HepG2 (cell line): Measurements from ENCODE around the gene EIF4EBP3. TPM values are rescaled to one million over a fixed set of nuclear protein-coding genes. Genes with fewer than 3 reads are reported as not detected.

Experiments used
- CBFB ChIP-seq: sonication (generic); formaldehyde crosslinking; IDR thresholded peaks from 2 replicates; pipeline ENCODE4 v1.4.0; 2020; ENCODE audit warnings: missing genetic modification reagents
- CCDC6 ChIP-seq: sonication (generic); formaldehyde crosslinking; IDR thresholded peaks from 2 replicates; pipeline ENCODE4 v1.8.1; 2022; ENCODE audit warnings: mild to moderate bottlenecking, missing genetic modification reagents, moderate library complexity
- CEBPB ChIP-seq: IDR thresholded peaks from 2 replicates; pipeline ENCODE4 v1.6.1; 2011; ENCODE audit warnings: low read depth, low read length, improper control_type of control experiment, borderline replicate concordance
- FOXJ3 ChIP-seq: sonication (generic); formaldehyde crosslinking; IDR thresholded peaks from 2 replicates; pipeline ENCODE4 v1.4.0; 2020; ENCODE audit warnings: missing genetic modification reagents, mild to moderate bottlenecking, borderline replicate concordance
- FOXP1 ChIP-seq, 2 experiments: fragments of 450-650 bp in 1 of 2; IDR thresholded peaks; 2 replicates each; pipeline ENCODE4 v1.6.1; 2017 to 2018; ENCODE audit warnings: antibody characterized with exemption in 1 of 2
- U2AF1 ChIP-seq: fragments of 200-400 bp; formaldehyde crosslinking; optimal IDR thresholded peaks from 2 replicates; pipeline ENCODE3; 2017; ENCODE audit warnings: mild to moderate bottlenecking, low read depth, low read length
- ZNF33B ChIP-seq: sonication (generic); formaldehyde crosslinking; IDR thresholded peaks from 2 replicates; pipeline ENCODE4 v1.5.1; 2020; ENCODE audit warnings: mild to moderate bottlenecking, missing genetic modification reagents
- ZSCAN21 ChIP-seq: sonication (generic); formaldehyde crosslinking; IDR thresholded peaks from 2 replicates; pipeline ENCODE4 v1.8.0; 2022; ENCODE audit warnings: mild to moderate bottlenecking, missing genetic modification reagents, moderate library complexity, borderline replicate concordance
- polyA plus RNA-seq, 8 experiments: library from polyadenylated mRNA; depleted of rRNA in 3 of 8; stranded (reverse) in 7 of 8; unstranded in 1 of 8; fragments of >200 nt; fragmentation: Illumina TruSeq in 4 of 8; extraction: Trizol in 4 of 8; gene quantifications; 2 replicates each; pipeline versions ENCODE4 v1.2.1 to v1.2.3, GENCODE V29; 2011 to 2016; ENCODE audit warnings: low read depth in 4 of 8, missing spikeins in 1 of 8, mixed read lengths in 1 of 8; ENCODE audit not compliant: insufficient read depth in 1 of 8
- total RNA-seq, 5 experiments: library from RNA; depleted of rRNA; stranded (reverse); fragments of >200 nt; fragmentation: Illumina TruSeq; extraction: Trizol; gene quantifications; 2 replicates each; pipeline ENCODE4 v1.2.3, GENCODE V29; 2016; ENCODE audit warnings: low read depth in 1 of 5
- TF ChIP-seq, protein P1 (sequence below): sonication (generic); formaldehyde crosslinking; IDR thresholded peaks from 2 replicates; pipeline ENCODE4 v1.9.0; 2021; ENCODE audit warnings: mild to moderate bottlenecking, missing genetic modification reagents
- TF ChIP-seq, protein P2 (sequence below): sonication (generic); formaldehyde crosslinking; IDR thresholded peaks from 2 replicates; pipeline ENCODE4 v1.4.0; 2020; ENCODE audit warnings: missing genetic modification reagents
- TF ChIP-seq, protein P3 (sequence below), 2 experiments: sonication (generic) in 1 of 2; formaldehyde crosslinking in 1 of 2; IDR thresholded peaks; 2 replicates each; pipeline versions ENCODE4 v1.5.1 to v1.6.1; 2011 to 2020; ENCODE audit warnings: borderline replicate concordance in 1 of 2, low read depth in 1 of 2, low read length in 1 of 2, mild to moderate bottlenecking in 1 of 2, missing genetic modification reagents in 1 of 2, moderate library complexity in 1 of 2
- TF ChIP-seq, protein P4 (sequence below): sonication (generic); formaldehyde crosslinking; IDR thresholded peaks from 2 replicates; pipeline ENCODE4 v1.4.0; 2020; ENCODE audit warnings: low read depth, mild to moderate bottlenecking, missing genetic modification reagents

Gene EIF4EBP3
- total and polyA plus RNA-seq, 2 of the 13 experiments (the other 11 are each of a cell fraction or from before 2014, with no cell fraction given), result 0.61 to 1.7 TPM

DNA sequence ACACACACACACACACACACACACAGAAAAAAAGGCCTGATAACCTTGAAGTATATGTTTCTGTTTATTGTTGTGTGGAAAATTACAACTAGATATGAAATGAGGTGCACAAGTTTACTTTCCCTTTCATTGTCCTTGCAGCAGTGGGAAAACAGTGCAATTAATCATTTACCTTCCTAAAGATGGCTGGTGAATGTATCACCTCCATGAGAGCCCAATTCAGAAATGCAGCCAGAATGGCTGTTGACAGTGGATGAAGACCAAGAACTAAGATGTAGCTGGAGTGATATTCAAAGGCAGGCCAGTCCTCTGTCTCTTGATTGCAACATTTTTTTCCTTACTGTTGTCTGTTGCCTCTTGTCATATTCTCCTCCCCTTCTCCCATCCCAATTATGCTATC lies 49.6 kb upstream of the EIF4EBP3 start (continued):
- TF ChIP-seq, protein P1, sequence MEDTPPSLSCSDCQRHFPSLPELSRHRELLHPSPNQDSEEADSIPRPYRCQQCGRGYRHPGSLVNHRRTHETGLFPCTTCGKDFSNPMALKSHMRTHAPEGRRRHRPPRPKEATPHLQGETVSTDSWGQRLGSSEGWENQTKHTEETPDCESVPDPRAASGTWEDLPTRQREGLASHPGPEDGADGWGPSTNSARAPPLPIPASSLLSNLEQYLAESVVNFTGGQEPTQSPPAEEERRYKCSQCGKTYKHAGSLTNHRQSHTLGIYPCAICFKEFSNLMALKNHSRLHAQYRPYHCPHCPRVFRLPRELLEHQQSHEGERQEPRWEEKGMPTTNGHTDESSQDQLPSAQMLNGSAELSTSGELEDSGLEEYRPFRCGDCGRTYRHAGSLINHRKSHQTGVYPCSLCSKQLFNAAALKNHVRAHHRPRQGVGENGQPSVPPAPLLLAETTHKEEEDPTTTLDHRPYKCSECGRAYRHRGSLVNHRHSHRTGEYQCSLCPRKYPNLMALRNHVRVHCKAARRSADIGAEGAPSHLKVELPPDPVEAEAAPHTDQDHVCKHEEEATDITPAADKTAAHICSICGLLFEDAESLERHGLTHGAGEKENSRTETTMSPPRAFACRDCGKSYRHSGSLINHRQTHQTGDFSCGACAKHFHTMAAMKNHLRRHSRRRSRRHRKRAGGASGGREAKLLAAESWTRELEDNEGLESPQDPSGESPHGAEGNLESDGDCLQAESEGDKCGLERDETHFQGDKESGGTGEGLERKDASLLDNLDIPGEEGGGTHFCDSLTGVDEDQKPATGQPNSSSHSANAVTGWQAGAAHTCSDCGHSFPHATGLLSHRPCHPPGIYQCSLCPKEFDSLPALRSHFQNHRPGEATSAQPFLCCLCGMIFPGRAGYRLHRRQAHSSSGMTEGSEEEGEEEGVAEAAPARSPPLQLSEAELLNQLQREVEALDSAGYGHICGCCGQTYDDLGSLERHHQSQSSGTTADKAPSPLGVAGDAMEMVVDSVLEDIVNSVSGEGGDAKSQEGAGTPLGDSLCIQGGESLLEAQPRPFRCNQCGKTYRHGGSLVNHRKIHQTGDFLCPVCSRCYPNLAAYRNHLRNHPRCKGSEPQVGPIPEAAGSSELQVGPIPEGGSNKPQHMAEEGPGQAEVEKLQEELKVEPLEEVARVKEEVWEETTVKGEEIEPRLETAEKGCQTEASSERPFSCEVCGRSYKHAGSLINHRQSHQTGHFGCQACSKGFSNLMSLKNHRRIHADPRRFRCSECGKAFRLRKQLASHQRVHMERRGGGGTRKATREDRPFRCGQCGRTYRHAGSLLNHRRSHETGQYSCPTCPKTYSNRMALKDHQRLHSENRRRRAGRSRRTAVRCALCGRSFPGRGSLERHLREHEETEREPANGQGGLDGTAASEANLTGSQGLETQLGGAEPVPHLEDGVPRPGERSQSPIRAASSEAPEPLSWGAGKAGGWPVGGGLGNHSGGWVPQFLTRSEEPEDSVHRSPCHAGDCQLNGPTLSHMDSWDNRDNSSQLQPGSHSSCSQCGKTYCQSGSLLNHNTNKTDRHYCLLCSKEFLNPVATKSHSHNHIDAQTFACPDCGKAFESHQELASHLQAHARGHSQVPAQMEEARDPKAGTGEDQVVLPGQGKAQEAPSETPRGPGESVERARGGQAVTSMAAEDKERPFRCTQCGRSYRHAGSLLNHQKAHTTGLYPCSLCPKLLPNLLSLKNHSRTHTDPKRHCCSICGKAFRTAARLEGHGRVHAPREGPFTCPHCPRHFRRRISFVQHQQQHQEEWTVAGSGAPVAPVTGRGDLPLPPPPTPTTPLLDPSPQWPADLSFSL (CRISPR knock-in tag), result 0 out of 2 replicates have a peak, but pooled peaks have one; percentile 1
- TF ChIP-seq, protein P2, sequence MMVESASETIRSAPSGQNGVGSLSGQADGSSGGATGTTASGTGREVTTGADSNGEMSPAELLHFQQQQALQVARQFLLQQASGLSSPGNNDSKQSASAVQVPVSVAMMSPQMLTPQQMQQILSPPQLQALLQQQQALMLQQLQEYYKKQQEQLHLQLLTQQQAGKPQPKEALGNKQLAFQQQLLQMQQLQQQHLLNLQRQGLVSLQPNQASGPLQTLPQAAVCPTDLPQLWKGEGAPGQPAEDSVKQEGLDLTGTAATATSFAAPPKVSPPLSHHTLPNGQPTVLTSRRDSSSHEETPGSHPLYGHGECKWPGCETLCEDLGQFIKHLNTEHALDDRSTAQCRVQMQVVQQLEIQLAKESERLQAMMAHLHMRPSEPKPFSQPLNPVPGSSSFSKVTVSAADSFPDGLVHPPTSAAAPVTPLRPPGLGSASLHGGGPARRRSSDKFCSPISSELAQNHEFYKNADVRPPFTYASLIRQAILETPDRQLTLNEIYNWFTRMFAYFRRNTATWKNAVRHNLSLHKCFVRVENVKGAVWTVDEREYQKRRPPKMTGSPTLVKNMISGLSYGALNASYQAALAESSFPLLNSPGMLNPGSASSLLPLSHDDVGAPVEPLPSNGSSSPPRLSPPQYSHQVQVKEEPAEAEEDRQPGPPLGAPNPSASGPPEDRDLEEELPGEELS (CRISPR knock-in tag), result peak; percentile 18; the same call in 1 of the 2 replicates
- TF ChIP-seq FOXJ3 (CRISPR knock-in tag) (no peak), CEBPB (peak; percentile 21; the same call in 1 of the 2 replicates), CBFB (no peak), ZSCAN21 (CRISPR knock-in tag) (no peak), FOXP1 (IDR thresholded peaks at IDR 0.05) (no peak), FOXP1 (CRISPR knock-in tag; IDR thresholded peaks at IDR 0.05) (peak; percentile 60), CCDC6 (no peak), ZNF33B (no peak), U2AF1 (no peak)
- TF ChIP-seq, protein P3, sequence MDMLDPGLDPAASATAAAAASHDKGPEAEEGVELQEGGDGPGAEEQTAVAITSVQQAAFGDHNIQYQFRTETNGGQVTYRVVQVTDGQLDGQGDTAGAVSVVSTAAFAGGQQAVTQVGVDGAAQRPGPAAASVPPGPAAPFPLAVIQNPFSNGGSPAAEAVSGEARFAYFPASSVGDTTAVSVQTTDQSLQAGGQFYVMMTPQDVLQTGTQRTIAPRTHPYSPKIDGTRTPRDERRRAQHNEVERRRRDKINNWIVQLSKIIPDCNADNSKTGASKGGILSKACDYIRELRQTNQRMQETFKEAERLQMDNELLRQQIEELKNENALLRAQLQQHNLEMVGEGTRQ (IDR thresholded peaks at IDR 0.05; ENCODE audit: low read depth, low read length), result no peak
- TF ChIP-seq, protein P3 (CRISPR knock-in tag; IDR thresholded peaks at IDR 0.05; ENCODE audit: borderline replicate concordance), result no peak
- TF ChIP-seq, protein P4, sequence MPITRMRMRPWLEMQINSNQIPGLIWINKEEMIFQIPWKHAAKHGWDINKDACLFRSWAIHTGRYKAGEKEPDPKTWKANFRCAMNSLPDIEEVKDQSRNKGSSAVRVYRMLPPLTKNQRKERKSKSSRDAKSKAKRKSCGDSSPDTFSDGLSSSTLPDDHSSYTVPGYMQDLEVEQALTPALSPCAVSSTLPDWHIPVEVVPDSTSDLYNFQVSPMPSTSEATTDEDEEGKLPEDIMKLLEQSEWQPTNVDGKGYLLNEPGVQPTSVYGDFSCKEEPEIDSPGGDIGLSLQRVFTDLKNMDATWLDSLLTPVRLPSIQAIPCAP, result no peak
